Measurements from ENCODE around the gene POU2AF2. TPM values are rescaled to one million over a fixed set of nuclear protein-coding genes. Genes with fewer than 3 reads are reported as not detected.

Gene POU2AF2
- polyA plus RNA-seq, 1 donor from 2014 or later, result not detected

DNA sequence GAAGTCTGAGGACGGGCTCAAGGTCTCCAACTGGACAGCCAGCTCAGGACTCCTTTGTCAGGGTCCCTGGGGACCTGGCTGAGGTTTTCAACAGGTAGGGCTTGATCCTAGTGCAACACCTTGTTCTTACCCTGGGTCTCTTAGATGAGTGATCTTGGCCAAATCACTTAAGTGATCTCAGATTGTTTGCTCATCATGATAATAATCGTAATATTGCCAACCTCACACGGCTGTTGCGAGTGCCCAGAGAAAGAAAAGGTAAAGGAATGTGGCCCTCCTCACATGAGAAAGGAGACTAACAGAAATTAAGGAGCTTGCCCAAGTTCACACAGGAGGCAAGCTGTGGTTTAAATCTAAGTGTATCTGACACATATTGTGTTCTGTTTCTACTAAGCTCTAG lies 81.3 kb downstream of the POU2AF2 start:
- Histone ChIP-seq H3K9me3 (ENCODE audit: low read length) (no peaks in the 10 kb centered on the region), H3K27ac (ENCODE audit: low read length) (no peak overlapping the region), H3K4me2 (ENCODE audit: low read length) (no peak overlapping the region), H3K27me3 (ENCODE audit: insufficient read depth, low read depth, low read length) (no peaks in the 10 kb centered on the region), H3F3A (ENCODE audit: insufficient read depth, low read length, poor library complexity, severe bottlenecking) (no peaks in the 10 kb centered on the region), H2AFZ (ENCODE audit: low read depth, low read length) (no peak overlapping the region), H3K36me3 (ENCODE audit: insufficient read depth, low read length) (no peaks in the 10 kb centered on the region), H3K9me2 (ENCODE audit: insufficient read depth, low read length) (no peaks in the 10 kb centered on the region), H3K9ac (ENCODE audit: low read length) (no peak overlapping the region), H4K20me1 (ENCODE audit: insufficient read depth) (no peaks in the 10 kb centered on the region), H3K79me2 (replicated peaks; ENCODE audit: insufficient read depth, low read length) (no peaks in the 10 kb centered on the region), H3K4me3 (ENCODE audit: low read length) (no peak overlapping the region)
- TF ChIP-seq SMC3 (conservative IDR thresholded peaks at IDR 0.05; ENCODE audit: poor library complexity) (no peak), POLR2AphosphoS5 (IDR thresholded peaks at IDR 0.05) (no peak), TAF1 (IDR thresholded peaks at IDR 0.05; ENCODE audit: low read depth) (no peak)

DNA sequence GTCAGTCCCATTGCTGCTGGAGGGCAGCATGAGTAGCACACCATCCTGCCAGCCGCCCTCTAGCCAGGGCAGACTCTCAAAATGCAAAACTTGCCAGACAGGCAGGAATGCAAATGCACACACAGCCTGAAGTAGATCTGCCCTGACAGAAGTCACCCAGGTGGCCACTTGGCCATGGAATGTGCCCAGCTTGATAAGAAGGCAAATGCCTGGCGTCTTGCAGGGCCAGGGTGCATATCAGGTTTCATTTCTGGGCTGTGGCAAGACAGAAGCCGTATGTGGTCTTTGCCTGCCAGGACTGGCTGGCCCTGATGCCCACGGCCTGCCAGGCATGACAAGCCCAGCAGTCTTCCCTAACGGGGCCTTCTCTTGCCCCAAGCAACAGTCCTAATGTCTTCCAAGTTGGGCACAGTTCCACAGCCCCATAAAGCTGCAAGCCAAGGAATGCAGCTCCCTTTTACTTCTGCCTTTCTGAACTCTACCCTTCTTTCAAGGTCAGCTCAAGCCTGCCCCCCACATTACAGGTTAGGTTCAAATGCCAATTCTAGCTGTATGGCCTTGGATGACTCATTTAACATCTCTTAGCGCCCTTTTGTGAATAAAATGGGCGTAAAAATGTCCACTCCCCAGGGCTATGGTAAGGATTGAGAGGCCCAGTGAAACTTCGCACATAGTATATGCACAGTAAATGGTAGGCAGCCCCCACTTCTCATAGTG lies 82.5 kb downstream of the POU2AF2 start:
- TF ChIP-seq EZH2 (IDR thresholded peaks at IDR 0.05; ENCODE audit: borderline replicate concordance, insufficient read depth, low read length, poor library complexity, severe bottlenecking), result no peak
- TF ChIP-seq EP300 (conservative IDR thresholded peaks at IDR 0.05; ENCODE audit: poor library complexity, severe bottlenecking), result no peak
- TF ChIP-seq MXI1 (conservative IDR thresholded peaks at IDR 0.05; ENCODE audit: poor library complexity, severe bottlenecking), result no peak
- TF ChIP-seq RAD21 (conservative IDR thresholded peaks at IDR 0.05), result no peak
- TF ChIP-seq POLR2AphosphoS5 (IDR thresholded peaks at IDR 0.05), result no peak
- no peak for TF ChIP-seq TAF1 (IDR thresholded peaks at IDR 0.05; ENCODE audit: low read depth)
- TF ChIP-seq, protein P1, sequence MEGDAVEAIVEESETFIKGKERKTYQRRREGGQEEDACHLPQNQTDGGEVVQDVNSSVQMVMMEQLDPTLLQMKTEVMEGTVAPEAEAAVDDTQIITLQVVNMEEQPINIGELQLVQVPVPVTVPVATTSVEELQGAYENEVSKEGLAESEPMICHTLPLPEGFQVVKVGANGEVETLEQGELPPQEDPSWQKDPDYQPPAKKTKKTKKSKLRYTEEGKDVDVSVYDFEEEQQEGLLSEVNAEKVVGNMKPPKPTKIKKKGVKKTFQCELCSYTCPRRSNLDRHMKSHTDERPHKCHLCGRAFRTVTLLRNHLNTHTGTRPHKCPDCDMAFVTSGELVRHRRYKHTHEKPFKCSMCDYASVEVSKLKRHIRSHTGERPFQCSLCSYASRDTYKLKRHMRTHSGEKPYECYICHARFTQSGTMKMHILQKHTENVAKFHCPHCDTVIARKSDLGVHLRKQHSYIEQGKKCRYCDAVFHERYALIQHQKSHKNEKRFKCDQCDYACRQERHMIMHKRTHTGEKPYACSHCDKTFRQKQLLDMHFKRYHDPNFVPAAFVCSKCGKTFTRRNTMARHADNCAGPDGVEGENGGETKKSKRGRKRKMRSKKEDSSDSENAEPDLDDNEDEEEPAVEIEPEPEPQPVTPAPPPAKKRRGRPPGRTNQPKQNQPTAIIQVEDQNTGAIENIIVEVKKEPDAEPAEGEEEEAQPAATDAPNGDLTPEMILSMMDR (IDR thresholded peaks at IDR 0.05; ENCODE audit: poor library complexity, severe bottlenecking), result no peak
- TF ChIP-seq, protein P2, sequence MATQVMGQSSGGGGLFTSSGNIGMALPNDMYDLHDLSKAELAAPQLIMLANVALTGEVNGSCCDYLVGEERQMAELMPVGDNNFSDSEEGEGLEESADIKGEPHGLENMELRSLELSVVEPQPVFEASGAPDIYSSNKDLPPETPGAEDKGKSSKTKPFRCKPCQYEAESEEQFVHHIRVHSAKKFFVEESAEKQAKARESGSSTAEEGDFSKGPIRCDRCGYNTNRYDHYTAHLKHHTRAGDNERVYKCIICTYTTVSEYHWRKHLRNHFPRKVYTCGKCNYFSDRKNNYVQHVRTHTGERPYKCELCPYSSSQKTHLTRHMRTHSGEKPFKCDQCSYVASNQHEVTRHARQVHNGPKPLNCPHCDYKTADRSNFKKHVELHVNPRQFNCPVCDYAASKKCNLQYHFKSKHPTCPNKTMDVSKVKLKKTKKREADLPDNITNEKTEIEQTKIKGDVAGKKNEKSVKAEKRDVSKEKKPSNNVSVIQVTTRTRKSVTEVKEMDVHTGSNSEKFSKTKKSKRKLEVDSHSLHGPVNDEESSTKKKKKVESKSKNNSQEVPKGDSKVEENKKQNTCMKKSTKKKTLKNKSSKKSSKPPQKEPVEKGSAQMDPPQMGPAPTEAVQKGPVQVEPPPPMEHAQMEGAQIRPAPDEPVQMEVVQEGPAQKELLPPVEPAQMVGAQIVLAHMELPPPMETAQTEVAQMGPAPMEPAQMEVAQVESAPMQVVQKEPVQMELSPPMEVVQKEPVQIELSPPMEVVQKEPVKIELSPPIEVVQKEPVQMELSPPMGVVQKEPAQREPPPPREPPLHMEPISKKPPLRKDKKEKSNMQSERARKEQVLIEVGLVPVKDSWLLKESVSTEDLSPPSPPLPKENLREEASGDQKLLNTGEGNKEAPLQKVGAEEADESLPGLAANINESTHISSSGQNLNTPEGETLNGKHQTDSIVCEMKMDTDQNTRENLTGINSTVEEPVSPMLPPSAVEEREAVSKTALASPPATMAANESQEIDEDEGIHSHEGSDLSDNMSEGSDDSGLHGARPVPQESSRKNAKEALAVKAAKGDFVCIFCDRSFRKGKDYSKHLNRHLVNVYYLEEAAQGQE (IDR thresholded peaks at IDR 0.05; ENCODE audit: borderline replicate concordance), result no peak
- TF ChIP-seq SMC3 (conservative IDR thresholded peaks at IDR 0.05; ENCODE audit: poor library complexity), result no peak
- Histone ChIP-seq H4K20me1 (ENCODE audit: insufficient read depth) (no peaks in the 10 kb centered on the region), H3F3A (ENCODE audit: insufficient read depth, low read length, poor library complexity, severe bottlenecking) (no peaks in the 10 kb centered on the region), H3K36me3 (ENCODE audit: insufficient read depth, low read length) (no peaks in the 10 kb centered on the region), H2AFZ (ENCODE audit: low read depth, low read length) (no peak overlapping the region), H3K4me3 (ENCODE audit: low read length) (no peak overlapping the region), H3K9me2 (ENCODE audit: insufficient read depth, low read length) (no peaks in the 10 kb centered on the region), H3K79me2 (replicated peaks; ENCODE audit: insufficient read depth, low read length) (no peaks in the 10 kb centered on the region), H3K4me2 (ENCODE audit: low read length) (no peak overlapping the region), H3K27me3 (ENCODE audit: insufficient read depth, low read depth, low read length) (no peaks in the 10 kb centered on the region), H3K27ac (ENCODE audit: low read length) (no peak overlapping the region), H3K9me3 (ENCODE audit: low read length) (no peaks in the 10 kb centered on the region), H3K9ac (ENCODE audit: low read length) (no peak overlapping the region)
